ENCODE measurements around the gene CYP2R1.

- TF ChIP-seq CTCF (IDR thresholded peaks at IDR 0.05) (peak in 4 of 5 experiments; percentile 10 to 45 (median 28)), POLR2A (IDR thresholded peaks at IDR 0.05) (no peak)
Measured at GRCh38 chr11:14905104-14906033, 13.3 kb upstream of the CYP2R1 start.

All from transverse colon (tissue), 3 donors.